ENCODE measurements around the gene TNNT3. TPM values are rescaled to one million over a fixed set of nuclear protein-coding genes. Genes with fewer than 3 reads are reported as not detected.

The TNNT3 gene
- polyA plus RNA-seq, 3 donors, result 2.2 to 50.0 (median 12.7) TPM

- 51% methylated on average over 3 of the region's 21 CpGs; no CpG with 5 or more reads in 2 of the 3 donors for WGBS, 3 donors
- no peak overlapping the region for H3K27ac ChIP-seq (ENCODE audit: low read depth, low read length)
Measured at GRCh38 chr11:1967641-1968225, 48.2 kb downstream of the TNNT3 start.

GRCh38 chr11:1968454-1969002, 49.0 kb downstream of the TNNT3 start:
- no CpG with 5 or more reads among the region's 24 CpGs for WGBS, 3 donors
- H3K27ac ChIP-seq (ENCODE audit: low read depth, low read length), result no peak overlapping the region

GRCh38 chr11:1969035-1969434, 49.5 kb downstream of the TNNT3 start:
- no CpG with 5 or more reads among the region's 21 CpGs for WGBS, 3 donors
- no peak overlapping the region for H3K27ac ChIP-seq (ENCODE audit: low read depth, low read length)

GRCh38 chr11:1969776-1970175, 50.3 kb downstream of the TNNT3 start:
- H3K27ac ChIP-seq (ENCODE audit: low read depth, low read length), result no peak overlapping the region
- no CpG with 5 or more reads among the region's 23 CpGs for WGBS, 3 donors

- no peak overlapping the region for H3K27ac ChIP-seq (ENCODE audit: low read depth, low read length)
- 89 to 91% methylated on average over 7 to 10 of the region's 15 CpGs; no CpG with 5 or more reads in 1 of the 3 donors for WGBS, 3 donors
Measured at GRCh38 chr11:1970956-1971355, 51.5 kb downstream of the TNNT3 start.

GRCh38 chr11:1975185-1975584, 55.7 kb downstream of the TNNT3 start:
- no peak overlapping the region for H3K27ac ChIP-seq (ENCODE audit: low read depth, low read length)
- WGBS, 3 donors, result no CpG with 5 or more reads among the region's 13 CpGs

GRCh38 chr11:1978720-1979473, 59.4 kb downstream of the TNNT3 start:
- no peak overlapping the region for H3K27ac ChIP-seq (ENCODE audit: low read depth, low read length)
- 61 to 100% methylated on average over 1 to 7 of the region's 26 CpGs; no CpG with 5 or more reads in 1 of the 3 donors for WGBS, 3 donors

GRCh38 chr11:1979607-1980006, 60.1 kb downstream of the TNNT3 start:
- WGBS, 3 donors, result 60 to 82% methylated on average over 1 to 4 of the region's 11 CpGs; no CpG with 5 or more reads in 1 of the 3 donors
- H3K27ac ChIP-seq (ENCODE audit: low read depth, low read length), result no peak overlapping the region

GRCh38 chr11:1982873-1983600, 63.5 kb downstream of the TNNT3 start:
- no CpG with 5 or more reads among the region's 26 CpGs for WGBS, 3 donors
- H3K27ac ChIP-seq (ENCODE audit: low read depth, low read length), result no peak overlapping the region

- 65 to 81% methylated on average over 11 to 12 of the region's 12 CpGs; no CpG with 5 or more reads in 1 of the 3 donors for WGBS, 3 donors
- no peak overlapping the region for H3K27ac ChIP-seq (ENCODE audit: low read depth, low read length)
Measured at GRCh38 chr11:1983601-1983961, 64.1 kb downstream of the TNNT3 start.

GRCh38 chr11:1987024-1987423, 67.5 kb downstream of the TNNT3 start:
- no peak overlapping the region for H3K27ac ChIP-seq (ENCODE audit: low read depth, low read length)
- no CpG with 5 or more reads among the region's 6 CpGs for WGBS, 3 donors

- WGBS, 3 donors, result no CpG with 5 or more reads among the region's 11 CpGs
- no peak overlapping the region for H3K27ac ChIP-seq (ENCODE audit: low read depth, low read length)
Measured at GRCh38 chr11:1988174-1988573, 68.7 kb downstream of the TNNT3 start.

Other genes starting within 250 kb of the TNNT3 start
- not detected for gene KRTAP5-6, start 222.5 kb upstream of the TNNT3 start, polyA plus RNA-seq
- 1 to 10 TPM in 1 of 3 donors, under 1 TPM in 1, not detected in 1; 0.16 to 1.3 TPM for gene IFITM10, start 169.1 kb upstream of the TNNT3 start, polyA plus RNA-seq
- 100 to 1,000 TPM; 296 to 496 (median 355) TPM for gene CTSD, start 155.8 kb upstream of the TNNT3 start, polyA plus RNA-seq
- 1 to 10 TPM in 1 of 3 donors, under 1 TPM in 1, not detected in 1; 0.31 to 7.6 TPM for gene SYT8, start 84.7 kb upstream of the TNNT3 start, polyA plus RNA-seq
- gene TNNI2, start 80.7 kb upstream of the TNNT3 start, polyA plus RNA-seq, result 1 to 10 TPM in 2 of 3 donors, not detected in 1; 1.5 to 2.5 TPM
- gene LSP1, start 66.6 kb upstream of the TNNT3 start, polyA plus RNA-seq, result 100 to 1,000 TPM in 1 of 3 donors, 10 to 100 TPM in 1, 1 to 10 TPM in 1; 5.2 to 187 (median 40.4) TPM
- under 1 TPM; 0.03 to 0.12 (median 0.11) TPM for gene PRR33, start 27.8 kb upstream of the TNNT3 start, polyA plus RNA-seq
- 100 to 1,000 TPM in 1 of 3 donors, 10 to 100 TPM in 2; 55.4 to 119 (median 92.8) TPM for gene MRPL23, start 27.6 kb downstream of the TNNT3 start, polyA plus RNA-seq
- 1,000 to 10,000 TPM in 1 of 3 donors, 100 to 1,000 TPM in 2; 191 to 1,541 (median 405) TPM for gene H19, start 78.1 kb downstream of the TNNT3 start, polyA plus RNA-seq
- 100 to 1,000 TPM in 1 of 3 donors, 10 to 100 TPM in 1, 1 to 10 TPM in 1; 6.7 to 133 (median 31.7) TPM for gene IGF2, start 219.7 kb downstream of the TNNT3 start, polyA plus RNA-seq
- gene INS, start 241.5 kb downstream of the TNNT3 start, polyA plus RNA-seq, result 1,000 to 10,000 TPM in 1 of 3 donors, 1 to 10 TPM in 2; 1.8 to 8,847 (median 2.5) TPM

Data from adipose tissue (tissue), 3 donors.